IMR-90 (cell line): ENCODE data around the gene NPPB. TPM values are rescaled to one million over a fixed set of nuclear protein-coding genes. Genes with fewer than 3 reads are reported as not detected.

Source experiments
- ATAC-seq: fragments of 200-7000 bp; cut with Tn5 transposase; 2 replicates; pipeline ENCODE4 v1.9.1; 2020; ENCODE audit warnings: low read depth, mild to moderate bottlenecking, moderate library complexity
- BruUV-seq: library from RNA; stranded (reverse); fragments of 400-500 nt; replicated peaks from 2 replicates; lab custom pipeline; 2021; lab: Mats Ljungman, UMichigan
- CTCF ChIA-PET: fragments of 300-600 bp; formaldehyde crosslinking; extraction: SDS; loops from one replicate; lab custom pipeline; 2021; ENCODE audit warnings: antibody characterized with exemption; lab: Yijun Ruan, JAX
- POLR2A ChIA-PET: fragments of 300-600 bp; sonication (Branson Sonifier 250); formaldehyde crosslinking; loops from one replicate; lab custom pipeline; 2022; ENCODE audit warnings: antibody characterized with exemption; ENCODE audit not compliant: unreplicated experiment; lab: Charles Lee
- DNase-seq: peaks from one replicate; pipeline ENCODE4 v3.0.0; 2013
- H2AFZ ChIP-seq: replicated peaks from 2 replicates; pipeline ENCODE3; 2013; ENCODE audit warnings: low read length, mild to moderate bottlenecking; ENCODE audit not compliant: poor library complexity
- H2AK5ac ChIP-seq: 2 replicates; pipeline ENCODE4 v1.6.1; 2013; ENCODE audit warnings: low read depth, low read length, inconsistent platforms
- H2AK9ac ChIP-seq: replicated peaks from 2 replicates; pipeline ENCODE3; 2013; ENCODE audit warnings: mild to moderate bottlenecking, low read depth, low read length, moderate library complexity; ENCODE audit not compliant: poor library complexity
- H2BK120ac ChIP-seq: 2 replicates; pipeline ENCODE4 v1.6.1; 2013; ENCODE audit warnings: low read depth, low read length, inconsistent platforms
- H2BK15ac ChIP-seq: 3 replicates; pipeline ENCODE4 v1.6.1; 2013; ENCODE audit warnings: low read depth, low read length, inconsistent platforms
- H2BK20ac ChIP-seq: 2 replicates; pipeline ENCODE4 v1.6.1; 2013; ENCODE audit warnings: low read depth, mild to moderate bottlenecking, inconsistent platforms, low read length, moderate library complexity
- H2BK5ac ChIP-seq: 2 replicates; pipeline ENCODE4 v1.6.1; 2013; ENCODE audit warnings: mild to moderate bottlenecking, low read depth, low read length, inconsistent platforms; ENCODE audit not compliant: poor library complexity, severe bottlenecking
- H3K14ac ChIP-seq: replicated peaks from 2 replicates; pipeline ENCODE4 v1.6.1; 2013; ENCODE audit warnings: low read depth, low read length, inconsistent platforms
- H3K18ac ChIP-seq: 2 replicates; pipeline ENCODE4 v1.6.1; 2013; ENCODE audit warnings: low read depth, low read length, control low read depth
- H3K23ac ChIP-seq: 2 replicates; pipeline ENCODE4 v1.6.1; 2013; ENCODE audit warnings: low read depth, low read length, inconsistent platforms
- H3K27ac ChIP-seq: 2 replicates; pipeline ENCODE4 v1.5.1; 2013; ENCODE audit warnings: mild to moderate bottlenecking, control low read depth, low read length; ENCODE audit not compliant: insufficient read depth
- H3K27me3 ChIP-seq: 2 replicates; pipeline ENCODE4 v1.6.1; 2013; ENCODE audit warnings: low read length; ENCODE audit not compliant: control insufficient read depth, insufficient read depth
- H3K36me3 ChIP-seq: 2 replicates; pipeline ENCODE4 v1.6.1; 2013; ENCODE audit warnings: low read length, mixed read lengths; ENCODE audit not compliant: control insufficient read depth, insufficient read depth
- H3K4ac ChIP-seq: 2 replicates; pipeline ENCODE4 v1.6.1; 2013; ENCODE audit warnings: low read depth, low read length, inconsistent platforms
- H3K4me1 ChIP-seq: 2 replicates; pipeline ENCODE4 v1.6.1; 2013; ENCODE audit warnings: low read length, mixed read lengths; ENCODE audit not compliant: control insufficient read depth, insufficient read depth
- H3K4me2 ChIP-seq: 2 replicates; pipeline ENCODE4 v1.6.1; 2013; ENCODE audit warnings: low read depth, mild to moderate bottlenecking, control low read depth, low read length, moderate library complexity
- H3K4me3 ChIP-seq: 2 replicates; pipeline ENCODE4 v1.5.1; 2013; ENCODE audit warnings: low read depth, mild to moderate bottlenecking, control low read depth, low read length, moderate library complexity; ENCODE audit not compliant: insufficient read depth
- H3K56ac ChIP-seq: 2 replicates; pipeline ENCODE4 v1.6.1; 2013; ENCODE audit warnings: low read length, inconsistent platforms; ENCODE audit not compliant: insufficient read depth; ENCODE audit errors: extremely low read depth
- H3K79me1 ChIP-seq, 2 experiments: 2 replicates each; pipeline ENCODE4 v1.6.1; 2013; ENCODE audit warnings: low read length in 2 of 2, inconsistent platforms in 1 of 2, low read depth in 1 of 2
- H3K9ac ChIP-seq: 2 replicates; pipeline ENCODE4 v1.6.1; 2013; ENCODE audit warnings: low read depth, low read length, control low read depth
- H3K9me1 ChIP-seq: 2 replicates; pipeline ENCODE4 v1.6.1; 2013; ENCODE audit warnings: low read length, inconsistent platforms; ENCODE audit not compliant: insufficient read depth
- H3K9me3 ChIP-seq: 2 replicates; pipeline ENCODE4 v1.6.1; 2013; ENCODE audit warnings: low read length; ENCODE audit not compliant: control insufficient read depth, insufficient read depth
- H4K20me1 ChIP-seq: 2 replicates; pipeline ENCODE4 v1.6.1; 2013; ENCODE audit warnings: low read length, inconsistent platforms; ENCODE audit not compliant: insufficient read depth
- H4K5ac ChIP-seq: 2 replicates; pipeline ENCODE4 v1.6.1; 2013; ENCODE audit warnings: mild to moderate bottlenecking, low read depth, low read length, control low read depth
- H4K8ac ChIP-seq, 2 experiments: 2 replicates each; pipeline ENCODE4 v1.6.1; 2013; ENCODE audit warnings: low read depth in 2 of 2, low read length in 2 of 2, control low read depth in 1 of 2, inconsistent platforms in 1 of 2
- H4K91ac ChIP-seq: 2 replicates; pipeline ENCODE4 v1.6.1; 2013; ENCODE audit warnings: low read depth, low read length, inconsistent platforms; ENCODE audit not compliant: insufficient read depth
- BHLHE40 ChIP-seq: fragments of 150-350 bp; IDR thresholded peaks from 2 replicates; pipeline ENCODE4 v1.6.1; 2016; ENCODE audit warnings: mild to moderate bottlenecking, low read depth, low read length
- CTCF ChIP-seq: conservative IDR thresholded peaks from 2 replicates; pipeline ENCODE4 v1.5.1; 2012; ENCODE audit warnings: mild to moderate bottlenecking, low read depth, low read length, improper control_type of control experiment
- NFE2L2 ChIP-seq: fragments of 150-350 bp; IDR thresholded peaks from 2 replicates; pipeline ENCODE4 v1.6.1; 2016; ENCODE audit warnings: low read depth, mild to moderate bottlenecking, low read length
- RCOR1 ChIP-seq: IDR thresholded peaks from 2 replicates; pipeline ENCODE4 v1.6.1; 2012; ENCODE audit warnings: mild to moderate bottlenecking, low read length, improper control_type of control experiment; ENCODE audit not compliant: insufficient replicate concordance
- SMC3 ChIP-seq: fragments of 150-350 bp; IDR thresholded peaks from 2 replicates; pipeline ENCODE4 v1.6.1; 2016; ENCODE audit warnings: low read depth, mild to moderate bottlenecking, antibody characterized with exemption, low read length, moderate library complexity
- WGBS, 2 experiments: methylation state at CpG; one replicate each; pipeline versions ENCODE4 v1.1.5 to v1.1.7; 2013; ENCODE audit warnings: missing lambda C conversion rate in 2 of 2; ENCODE audit not compliant: insufficient read length in 1 of 2; ENCODE audit errors: extremely low coverage in 2 of 2; 5-methylcytosine and 5-hydroxymethylcytosine counted together
- dilution Hi-C: fragments of 300-500 bp; cut with HindIII; formaldehyde crosslinking; loops from one replicate; pipeline ENCODE4 v1.14.3; 2018; ENCODE audit warnings: low sequenced_read_pairs; ENCODE audit not compliant: unreplicated experiment
- in situ Hi-C: fragments of 300-500 bp; cut with MboI; formaldehyde crosslinking; loops from 3 replicates; pipeline ENCODE4 v1.14.3; 2019; ENCODE audit warnings: low sequenced_read_pairs, inconsistent platforms, mixed read lengths
- intact Hi-C: fragments of 100-400 bp; cut with micrococcal nuclease; formaldehyde crosslinking; loops from 2 replicates; pipeline ENCODE4 v1.10.0; 2022
- polyA plus RNA-seq, 3 experiments: library from polyadenylated mRNA; depleted of rRNA; stranded (reverse); fragments of >200 nt; gene quantifications; 2 replicates each; pipeline ENCODE4 v1.2.3, GENCODE V29; 2012; ENCODE audit warnings: low replicate concordance in 1 of 3
- total RNA-seq: library from RNA; depleted of rRNA; stranded (reverse); fragments of >200 nt; gene quantifications from 2 replicates; pipeline ENCODE4 v1.2.3, GENCODE V29; 2012

Gene NPPB
- total and polyA plus RNA-seq, 2 of the 4 experiments (the other 2 are of a cell fraction) = not detected

- H3K4me1 ChIP-seq = no peaks in the 10 kb centered on the region
- H2AK5ac ChIP-seq = no peak overlapping the region
- H3K27me3 ChIP-seq = peaks cover 36% of the 10 kb centered on the region
- no peaks in the 10 kb centered on the region for H3K36me3 ChIP-seq
- 80% methylated on average over 1 of the region's 5 CpGs; no CpG with 5 or more reads in 1 of the 2 experiments for WGBS, 2 experiments
- no peak overlapping the region for H4K5ac ChIP-seq
- H2AK9ac ChIP-seq = no peak overlapping the region
- no peak overlapping the region for H2BK15ac ChIP-seq
- dilution Hi-C loops = no loop called here
- no peak overlapping the region for H4K8ac ChIP-seq
- POLR2A ChIA-PET = interaction anchor here (1.2 kb wide), 1 partner anchor 38 kb away, joined by 3 read pairs; no protein-coding TSS in a partner anchor
- no peak overlapping the region for H3K27ac ChIP-seq
- no peak overlapping the region for H3K23ac ChIP-seq
- DNase-seq (no peak), ATAC-seq (no peak)
- CTCF ChIA-PET = no interaction called here
- no peak overlapping the region for H2BK120ac ChIP-seq
- H3K4ac ChIP-seq = no peak overlapping the region
- no peak overlapping the region for H3K9ac ChIP-seq
- H2BK20ac ChIP-seq = no peak overlapping the region
- no peak overlapping the region for H3K14ac ChIP-seq
- no peaks in the 10 kb centered on the region for H3K79me1 ChIP-seq
- BruUV-seq = no TSS peak
- no peaks in the 10 kb centered on the region for H3K9me1 ChIP-seq
- no peak overlapping the region for H2BK5ac ChIP-seq
- H3K4me3 ChIP-seq = no peak overlapping the region
- H3K4me2 ChIP-seq = no peak overlapping the region
- H3K18ac ChIP-seq = no peak overlapping the region
- TF ChIP-seq NFE2L2 = no peak
- TF ChIP-seq CTCF = no peak
- TF ChIP-seq RCOR1 = no peak
- TF ChIP-seq SMC3 = no peak
- no peak for TF ChIP-seq BHLHE40
- in situ Hi-C loops = no loop called here
- no peak overlapping the region for H3K56ac ChIP-seq
- no peak overlapping the region for H2AFZ ChIP-seq
- H3K9me3 ChIP-seq = no peaks in the 10 kb centered on the region
- H4K91ac ChIP-seq = no peak overlapping the region
- intact Hi-C loops = no loop called here
- H4K20me1 ChIP-seq = no peaks in the 10 kb centered on the region
Observed at GRCh38 chr1:11869650-11870207, 11.0 kb upstream of the NPPB start.
